GM18873 (cell line): Measurements from ENCODE around the gene SGO2.
"Not testable (repeated sequence)": the region's sequence is repeated elsewhere in the genome, so short reads cannot be mapped to it uniquely, and the experiment has no call there.

Experiments
- ATAC-seq: cut with Tn5 transposase; IDR thresholded peaks from one replicate; pipeline ENCODE4 v1.9.1; 2021; ENCODE audit warnings: mild to moderate bottlenecking, moderate library complexity, moderate number of reproducible peaks; ENCODE audit not compliant: unreplicated experiment, low FRiP score

SGO2 gene

DNA sequence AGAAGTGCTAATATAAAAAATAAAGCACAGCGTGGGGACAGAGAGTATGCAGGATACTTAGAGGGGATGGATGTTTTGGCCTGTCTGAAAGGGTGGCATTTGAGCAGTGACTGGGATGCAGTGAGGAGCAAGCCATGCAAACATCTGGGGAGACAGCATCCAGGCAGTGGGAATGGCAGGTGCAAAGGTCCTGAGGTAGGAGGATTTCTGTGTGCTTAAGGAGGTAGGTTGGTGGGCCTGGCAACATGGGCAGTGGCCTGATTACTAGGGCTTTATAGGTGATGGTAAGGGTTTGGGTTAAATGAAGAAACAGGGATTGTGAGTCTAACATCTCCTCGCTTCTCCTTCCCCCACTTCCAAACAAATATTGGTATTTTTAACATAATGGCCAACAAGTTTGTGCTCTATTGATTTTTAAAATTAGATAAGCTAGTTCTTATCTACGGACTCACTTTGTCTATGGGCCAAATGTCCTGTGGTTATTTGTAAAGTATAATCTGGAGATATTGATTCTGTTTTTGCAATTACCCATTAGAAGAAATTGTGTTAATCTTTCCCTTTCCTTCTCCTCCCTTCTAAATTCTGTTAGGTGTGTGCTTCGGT lies 62.2 kb downstream of the SGO2 start:
- ATAC-seq, result no peak

DNA sequence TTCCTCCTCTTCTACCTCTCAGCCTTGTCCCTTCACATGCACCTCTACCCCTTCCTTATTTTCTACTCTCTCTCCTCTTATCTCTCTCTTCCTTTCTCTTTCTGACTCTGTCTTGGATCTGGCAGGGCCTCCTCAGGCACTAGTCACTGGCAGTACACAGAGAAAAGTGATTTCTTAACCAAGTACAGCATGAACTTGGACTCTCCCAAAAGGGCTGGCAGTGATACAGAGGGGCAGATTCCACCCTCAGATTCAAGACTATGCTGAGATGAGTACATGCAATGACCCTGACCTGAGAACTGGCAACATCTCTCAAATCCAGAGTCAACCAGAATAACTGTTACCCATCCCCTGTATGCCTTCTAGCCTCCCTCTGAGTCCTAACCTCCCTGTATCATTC lies 64.1 kb downstream of the SGO2 start:
- no peak for ATAC-seq

DNA sequence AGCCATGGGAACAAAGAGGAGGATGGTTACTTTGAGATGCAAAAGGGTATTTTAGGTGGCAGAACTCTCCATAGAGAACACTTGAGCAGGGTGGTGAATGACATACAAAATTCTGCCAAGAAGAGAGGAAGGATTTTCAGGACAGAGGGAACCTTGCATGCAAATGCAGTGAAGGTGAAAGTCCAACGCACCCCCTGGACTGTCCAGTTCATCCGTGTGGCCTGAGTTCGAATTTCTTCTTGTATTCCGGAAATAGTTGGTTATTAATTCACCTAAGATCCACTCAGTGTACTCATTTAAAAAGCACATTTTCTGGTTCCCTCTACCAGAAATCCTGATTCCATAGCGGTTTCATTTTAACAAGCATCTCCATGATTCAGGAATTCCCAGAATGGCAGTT lies 65.3 kb downstream of the SGO2 start:
- ATAC-seq, result no peak

DNA sequence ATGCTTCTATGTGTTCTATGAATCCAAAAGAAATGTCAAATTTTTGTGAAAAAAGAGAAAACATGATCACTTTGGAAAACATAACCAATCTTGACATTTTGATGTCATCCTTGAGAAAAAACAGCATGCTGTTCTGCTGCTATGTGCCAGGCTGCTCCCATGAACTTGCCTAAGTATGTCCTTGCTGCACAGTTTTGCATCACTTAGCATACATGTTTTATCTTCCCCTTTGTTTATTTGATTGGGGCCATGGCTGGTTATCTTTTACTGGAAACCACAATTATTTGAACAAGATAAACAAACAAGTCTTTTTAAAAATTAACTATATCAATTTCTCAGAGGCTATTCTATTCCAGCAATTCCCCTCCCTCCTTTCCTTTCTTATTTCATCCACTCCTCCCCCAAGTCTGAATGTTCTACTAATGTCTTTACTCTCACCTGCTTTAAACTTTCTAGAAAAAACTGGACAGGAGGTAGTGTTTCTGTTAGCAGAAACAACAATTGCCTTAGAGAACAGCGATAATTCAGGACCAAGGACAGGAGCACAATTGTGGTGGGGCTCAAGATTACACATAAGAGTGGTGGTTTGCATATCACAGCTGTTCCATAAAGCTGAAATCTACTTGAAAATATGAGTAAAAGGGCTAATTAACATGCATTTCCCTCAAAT lies 66.5 kb downstream of the SGO2 start:
- no peak for ATAC-seq

DNA sequence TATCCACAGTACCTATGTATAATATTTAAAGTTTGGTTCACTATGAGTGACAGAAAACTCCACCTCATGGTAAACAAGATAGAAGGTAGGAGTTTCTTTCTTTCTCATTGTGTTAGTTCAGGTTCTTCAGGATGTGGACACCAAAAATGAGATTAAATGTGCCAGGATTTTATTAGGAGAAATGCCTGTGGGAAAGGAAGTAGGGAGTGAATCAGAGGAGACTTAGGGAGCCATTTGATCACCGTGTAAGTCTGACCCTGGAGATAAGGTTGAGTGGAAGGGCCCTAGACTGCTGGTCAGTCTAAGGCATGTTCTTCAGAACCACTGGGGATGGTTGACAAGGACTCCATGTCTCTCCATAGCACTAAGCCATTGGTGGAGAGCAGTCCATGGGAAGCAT lies 67.9 kb downstream of the SGO2 start:
- no peak for ATAC-seq

DNA sequence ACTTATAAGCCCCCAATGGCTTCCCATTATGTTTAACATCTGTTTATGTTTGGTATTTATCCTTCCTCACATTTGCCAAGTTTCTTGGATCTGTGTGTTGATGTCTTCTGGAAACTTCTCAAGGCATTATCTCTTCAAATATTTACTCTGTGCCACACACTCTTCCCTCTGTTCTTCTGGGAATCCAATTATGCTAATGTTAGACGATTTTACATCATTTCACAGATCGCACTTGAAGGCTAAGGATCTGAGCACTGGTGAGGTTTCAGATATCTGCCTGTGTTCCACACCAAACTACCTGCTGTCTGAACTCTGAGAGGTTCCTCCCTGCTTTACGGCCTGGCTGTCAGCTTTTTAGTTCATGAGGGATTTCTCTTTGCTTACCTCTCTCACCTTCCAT lies 69.9 kb downstream of the SGO2 start:
- ATAC-seq, result no peak

DNA sequence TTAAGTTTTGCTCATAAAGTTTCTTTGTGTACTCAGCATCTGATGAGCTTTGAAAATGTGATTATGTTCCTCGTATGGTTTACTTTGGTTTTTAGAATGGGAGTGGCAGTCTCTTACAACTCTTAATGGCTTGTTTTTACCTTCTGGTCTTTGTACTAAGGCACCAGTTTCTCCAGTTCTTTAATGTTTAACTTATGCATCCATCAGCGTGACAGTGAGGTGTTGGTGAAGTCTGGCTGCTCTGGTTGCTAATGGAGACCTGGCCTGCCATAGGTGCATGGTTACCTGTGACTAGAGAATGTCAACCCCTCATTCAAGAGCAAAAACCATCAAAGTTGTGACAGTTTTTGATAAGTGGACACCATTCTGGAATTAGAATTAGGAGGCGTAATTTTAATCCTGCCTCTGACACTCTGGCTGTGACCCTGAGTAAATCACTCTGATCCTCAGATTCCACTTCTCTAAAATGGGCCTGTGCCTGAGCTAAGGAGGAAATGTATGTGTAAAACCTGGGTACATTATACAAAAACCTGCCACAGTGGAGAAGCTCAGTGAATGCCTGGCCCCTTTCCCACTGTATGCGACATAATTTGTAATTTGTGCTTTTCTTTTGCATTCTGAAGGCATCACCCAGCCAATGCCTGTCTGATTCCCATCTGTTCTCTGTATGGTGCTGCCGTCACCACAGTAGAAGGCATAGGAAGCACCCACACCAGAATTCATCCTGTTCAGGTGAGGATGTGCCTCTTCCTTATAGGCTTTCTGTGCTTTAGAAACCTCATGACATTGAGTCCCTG lies 71.0 kb downstream of the SGO2 start:
- no peak for ATAC-seq

DNA sequence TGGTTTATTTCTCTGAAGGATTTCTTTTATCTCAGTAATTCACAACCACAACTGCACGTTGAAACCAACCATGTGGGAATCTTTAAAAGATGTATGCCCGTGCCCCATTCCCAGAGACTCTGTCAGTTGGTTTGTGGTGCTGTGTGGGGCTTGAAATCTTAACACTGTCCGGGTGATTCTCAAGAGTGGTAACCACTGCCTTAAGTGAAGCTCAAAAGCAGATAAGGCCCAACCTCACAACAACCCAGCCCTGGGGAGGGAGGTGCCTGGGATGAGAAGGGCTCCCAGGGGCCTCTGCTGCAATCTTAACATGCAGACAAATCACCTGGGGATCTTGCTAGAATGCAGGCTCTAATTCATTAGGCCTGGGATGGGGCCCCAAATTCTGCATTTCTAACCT lies 73.2 kb downstream of the SGO2 start:
- no peak for ATAC-seq

DNA sequence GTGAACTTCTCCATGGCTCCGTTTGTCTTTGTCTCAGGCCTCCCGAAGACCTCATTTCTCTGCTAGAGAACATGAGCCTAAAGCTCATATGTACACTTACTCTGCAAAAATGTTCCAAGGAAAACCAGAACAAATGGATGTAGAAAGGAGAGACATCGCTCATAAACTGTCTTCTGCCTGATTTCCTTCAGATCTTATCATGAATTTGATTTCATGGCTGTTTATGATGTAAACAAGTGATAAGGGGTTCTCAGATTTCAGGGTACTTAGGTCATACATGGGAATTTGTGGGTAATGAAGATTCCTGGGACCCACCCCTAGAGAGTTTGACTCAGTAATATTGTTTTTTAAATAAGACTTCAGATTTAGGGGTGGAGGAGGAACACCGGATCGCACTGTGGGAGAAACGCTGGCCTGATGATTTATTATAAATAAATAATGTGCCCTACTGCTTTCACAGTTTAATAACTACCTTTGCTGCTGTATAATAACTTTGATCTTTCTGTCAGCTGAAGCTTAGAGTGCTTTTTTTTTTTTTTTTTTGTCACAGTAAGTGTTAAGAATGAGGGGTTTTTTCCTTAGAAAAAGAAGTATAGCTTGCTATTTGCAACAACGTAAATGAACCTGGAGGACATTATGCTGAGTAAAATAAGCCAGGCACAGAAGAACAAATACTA lies 74.7 kb downstream of the SGO2 start:
- no peak for ATAC-seq

DNA sequence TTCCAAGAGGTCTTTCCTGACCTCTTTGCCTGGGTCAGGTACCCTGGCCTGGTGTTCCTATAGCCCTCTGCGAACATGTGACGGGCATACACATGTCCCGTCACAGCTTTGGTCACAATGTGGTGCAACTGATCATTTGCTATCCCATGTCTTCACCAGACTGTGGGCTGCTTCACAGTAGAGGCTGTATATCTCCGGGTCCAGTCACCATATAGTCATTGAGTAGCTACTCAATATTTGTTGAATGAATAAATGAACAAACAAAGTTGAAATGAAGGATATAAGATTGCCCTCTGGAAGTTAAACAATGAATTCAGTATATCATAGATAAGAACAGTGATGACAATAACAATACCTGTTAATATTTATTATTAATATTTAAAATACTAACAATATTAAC lies 76.6 kb downstream of the SGO2 start:
- ATAC-seq, result no peak

DNA sequence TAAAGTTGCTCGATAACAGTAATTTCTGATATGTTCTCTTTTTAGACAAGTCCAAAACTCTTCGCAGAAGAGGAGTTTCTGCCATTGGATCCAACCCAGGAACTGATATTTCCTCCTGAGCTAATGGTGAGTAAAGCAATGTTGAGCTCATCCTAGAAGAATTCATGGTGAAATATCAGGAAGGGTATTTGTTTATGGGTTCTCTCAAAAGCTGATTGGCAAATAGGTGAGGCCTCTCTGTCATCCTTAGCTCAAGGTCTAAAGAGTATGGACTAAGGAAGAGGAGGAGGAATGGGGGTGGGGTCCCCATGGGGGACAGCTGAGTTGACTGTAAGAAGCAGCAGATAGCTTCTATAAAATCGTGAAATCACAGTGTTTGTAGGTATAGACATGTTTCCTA lies 78.0 kb downstream of the SGO2 start:
- ATAC-seq, result no peak

DNA sequence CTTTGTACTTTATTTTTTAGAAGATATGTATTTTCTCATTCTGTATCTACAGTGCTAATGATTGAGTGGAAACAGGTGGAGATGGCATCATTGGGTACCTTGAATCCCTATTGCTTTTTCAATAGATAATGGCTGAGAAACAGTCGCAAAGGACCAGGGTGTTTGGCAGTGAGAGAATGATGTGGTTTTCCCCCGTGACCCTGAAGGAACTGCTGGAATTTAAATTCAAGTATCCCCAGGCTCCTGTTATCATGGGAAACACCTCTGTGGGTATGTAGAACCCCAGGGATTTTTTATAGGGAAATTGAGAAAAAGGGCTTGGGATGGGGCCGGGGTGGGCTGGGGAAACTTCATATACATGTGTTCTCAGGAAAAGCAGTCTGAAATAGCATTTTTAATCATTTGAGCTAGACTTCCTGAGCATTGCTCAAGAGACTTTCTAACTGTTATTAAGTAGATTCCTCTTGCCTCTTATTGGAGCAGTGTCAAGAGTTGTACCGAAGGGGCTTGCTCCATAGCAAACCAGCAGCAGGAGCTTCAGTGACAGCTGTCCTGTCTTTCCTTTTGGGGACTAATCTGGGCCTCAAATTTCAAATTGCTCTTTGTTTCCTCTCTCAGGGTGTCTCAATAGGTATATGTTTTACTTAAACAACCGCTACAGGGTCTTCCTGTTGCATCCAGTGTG lies 78.7 kb downstream of the SGO2 start:
- ATAC-seq, result no peak

DNA sequence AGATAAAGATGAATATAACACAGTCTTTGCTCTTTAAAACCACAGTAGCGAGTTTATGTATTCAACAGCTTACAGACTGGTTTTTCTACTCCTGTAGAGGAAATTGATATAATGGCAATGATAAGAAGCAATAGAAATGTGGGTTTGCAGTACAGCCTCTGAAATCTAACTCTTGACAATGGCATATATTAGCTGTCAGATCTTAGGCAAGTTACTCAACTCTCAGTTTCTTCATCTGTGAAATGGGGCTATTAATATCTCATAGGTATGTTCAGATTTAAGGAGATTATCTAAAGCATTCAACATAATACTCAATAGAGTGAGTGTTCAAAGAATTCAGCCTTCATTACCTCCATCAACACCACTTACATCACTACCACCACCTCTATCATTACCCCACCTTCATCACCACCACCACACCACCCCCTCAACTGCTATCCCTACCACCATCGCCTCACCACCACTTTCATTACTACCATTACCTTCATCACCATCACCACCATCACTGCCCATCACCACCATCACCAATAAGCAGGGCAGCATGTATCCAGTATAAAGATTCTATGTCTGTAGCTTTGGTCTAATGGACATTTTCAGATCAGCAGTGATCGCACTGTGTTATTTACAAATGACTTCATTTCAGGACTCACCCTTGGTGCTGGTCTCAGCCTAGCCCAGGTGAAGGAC lies 82.5 kb downstream of the SGO2 start:
- ATAC-seq, result no peak

DNA sequence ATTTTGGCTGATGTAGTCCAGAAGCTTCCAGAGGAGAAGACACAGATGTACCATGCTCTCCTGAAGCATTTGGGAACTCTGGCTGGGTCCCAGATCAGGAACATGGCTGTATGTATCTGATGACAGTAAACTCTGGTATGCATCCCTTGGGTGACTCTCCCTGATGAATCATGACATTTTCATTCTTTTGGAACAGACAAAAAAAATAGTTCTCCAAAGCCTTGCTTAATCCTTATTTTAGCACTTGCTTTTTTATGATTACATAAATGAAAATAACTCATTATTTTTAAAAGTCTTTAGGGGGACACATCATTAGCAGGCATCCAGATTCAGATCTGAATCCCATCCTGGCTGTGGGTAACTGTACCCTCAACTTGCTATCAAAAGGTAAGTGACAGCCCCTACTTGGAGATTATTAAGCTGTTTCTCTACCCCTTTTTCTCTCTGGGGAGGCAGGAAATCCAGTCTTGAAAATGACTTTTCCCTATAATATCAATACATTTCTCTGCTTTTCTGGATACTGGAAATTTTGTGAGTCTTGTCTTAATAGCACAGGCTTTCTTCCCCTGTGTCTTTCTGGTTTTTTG lies 83.1 kb downstream of the SGO2 start:
- ATAC-seq, result no peak

DNA sequence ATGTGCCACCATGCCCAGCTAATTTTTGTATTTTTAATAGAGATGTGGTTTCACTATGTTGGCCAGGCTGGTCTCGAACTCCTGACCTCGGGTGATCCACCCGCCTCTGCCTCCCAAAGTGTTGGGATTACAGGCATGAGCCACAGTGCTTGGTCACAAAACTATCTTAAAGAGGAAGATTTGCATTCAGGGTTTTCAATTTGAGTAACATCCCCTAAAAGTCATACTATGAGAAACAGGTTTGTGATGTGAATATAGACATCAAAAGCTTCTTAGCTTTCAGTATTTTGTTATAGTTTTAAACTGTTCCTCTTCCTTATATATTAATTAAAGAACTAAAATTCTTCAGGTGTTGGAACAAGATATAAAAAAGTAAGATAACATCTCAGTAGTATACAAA lies 84.2 kb downstream of the SGO2 start:
- ATAC-seq, result not testable (repeated sequence)

DNA sequence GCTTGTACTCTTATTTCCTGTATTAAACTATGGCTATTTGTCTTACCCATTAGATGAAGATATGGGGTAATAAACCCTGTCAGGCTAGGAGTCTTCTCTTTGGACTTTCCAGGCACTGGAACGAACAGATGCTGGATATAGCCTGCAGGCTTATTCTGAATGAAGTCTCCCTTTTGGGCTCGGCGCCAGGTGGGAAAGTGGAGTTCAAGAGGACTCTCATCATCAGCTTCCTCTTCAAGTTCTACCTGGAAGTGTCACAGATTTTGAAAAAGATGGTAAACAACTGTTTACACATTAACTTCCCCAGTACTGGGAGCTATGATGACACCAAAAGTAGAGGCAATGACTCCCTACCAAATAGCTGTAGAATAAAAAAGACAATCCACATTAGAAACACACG lies 87.7 kb downstream of the SGO2 start:
- ATAC-seq, result no peak

DNA sequence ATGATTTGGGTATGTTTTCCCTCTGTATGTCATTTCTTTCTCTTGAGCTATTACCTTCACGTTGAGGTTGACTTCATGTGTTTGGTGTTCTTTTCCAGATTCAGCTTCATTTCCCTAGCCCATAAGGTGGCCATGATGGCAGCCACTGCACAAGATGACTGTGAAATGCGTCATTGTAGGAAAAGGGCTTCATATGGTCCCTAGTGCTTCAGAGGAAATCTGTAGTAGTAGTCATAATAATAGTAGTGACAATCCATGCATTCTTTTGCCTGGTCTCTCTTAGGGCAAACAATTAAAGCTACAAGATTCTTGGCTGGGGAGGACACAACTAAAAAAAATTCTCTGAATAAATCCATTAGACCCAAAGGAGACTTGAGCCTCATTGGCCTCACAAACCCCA lies 88.2 kb downstream of the SGO2 start:
- no peak for ATAC-seq

DNA sequence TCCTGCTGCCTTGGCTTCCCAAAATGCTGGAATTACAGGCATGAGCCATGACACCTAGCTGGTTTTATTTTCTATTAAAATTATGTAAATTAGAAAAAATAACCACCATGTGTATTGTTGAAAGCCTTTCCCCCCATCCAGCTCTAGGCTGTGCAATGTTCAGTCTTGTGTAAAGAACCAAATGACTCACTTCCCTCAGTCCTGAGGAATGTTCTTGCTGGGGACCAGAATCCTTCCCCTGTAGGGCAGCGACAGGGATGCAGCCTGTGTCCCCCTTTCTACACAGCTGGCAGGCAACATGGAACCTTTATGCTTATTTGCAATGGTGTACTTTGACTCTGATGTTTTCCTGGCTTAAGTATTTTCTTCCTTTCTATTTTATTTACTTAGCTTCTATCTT lies 89.2 kb downstream of the SGO2 start:
- ATAC-seq, result no peak

DNA sequence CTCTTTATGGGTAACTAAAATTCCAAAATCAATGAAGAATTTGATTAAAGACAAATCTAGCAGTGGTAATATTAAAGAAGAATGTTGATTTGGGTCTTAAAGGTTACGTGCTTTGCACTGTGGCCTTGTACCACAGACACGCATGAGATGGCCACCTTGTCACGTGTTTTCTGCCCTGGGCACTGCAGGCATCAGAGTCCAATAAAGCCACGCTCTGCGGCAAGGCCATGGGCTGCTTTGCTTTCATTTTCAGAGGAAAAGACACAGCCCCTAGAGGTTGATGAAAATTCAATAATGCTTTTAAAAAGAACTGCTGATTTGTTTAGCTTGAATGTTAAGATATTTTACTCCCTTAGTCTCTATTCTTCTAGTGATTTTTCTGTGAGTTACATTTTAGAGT lies 90.2 kb downstream of the SGO2 start:
- no peak for ATAC-seq

DNA sequence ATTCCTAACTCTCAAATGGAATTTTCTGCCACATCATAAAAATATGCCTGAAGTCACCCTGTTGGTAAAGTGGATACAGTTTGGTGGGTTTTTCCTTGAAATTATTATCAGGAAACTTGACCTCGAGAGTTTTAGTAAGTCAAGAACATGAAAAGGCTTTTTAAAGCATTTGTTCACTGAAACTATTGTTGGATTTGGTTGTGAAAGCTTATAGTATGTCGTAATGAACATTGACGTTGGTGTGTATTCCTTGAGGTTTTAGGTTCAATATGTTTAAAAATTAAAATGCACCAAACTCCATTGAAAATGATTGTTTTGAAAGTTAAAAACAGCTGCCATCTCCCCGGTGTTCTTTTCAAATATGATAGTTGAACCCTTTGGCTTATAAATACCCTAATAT lies 90.6 kb downstream of the SGO2 start:
- no peak for ATAC-seq
